Heart right ventricle (tissue), 16 donors: ENCODE results near the gene SOCS4. TPM values are rescaled to one million over a fixed set of nuclear protein-coding genes. Genes with fewer than 3 reads are reported as not detected.
A peak's percentile ranks its signal among the peaks of the same experiment; 100 is the strongest.
"Not testable (repeated sequence)": the region's sequence is repeated elsewhere in the genome, so short reads cannot be mapped to it uniquely, and the experiment has no call there.

Experiments used
- ATAC-seq, 8 donors: fragments of 200-7000 bp; cut with Tn5 transposase; one replicate each; pipeline ENCODE4 v1.9.1; 2020; ENCODE audit warnings: mild to moderate bottlenecking in 8 of 8, moderate library complexity in 8 of 8, moderate number of reproducible peaks in 1 of 8
- DNase-seq, 2 donors: peaks; one replicate each; pipeline ENCODE4 v3.0.0-alpha.2; 2020
- H3K27ac ChIP-seq, 10 donors: fragments of 200-600 bp; sonication (generic) in 2 of 10; one replicate each; pipeline versions ENCODE4 v1.5.0 to v1.8.0; 2020 to 2022; ENCODE audit warnings: mild to moderate bottlenecking in 3 of 10
- H3K27me3 ChIP-seq, 7 donors: fragments of 200-600 bp; one replicate each; pipeline ENCODE4 v1.8.0; 2021 to 2022; ENCODE audit warnings: mild to moderate bottlenecking in 2 of 7
- H3K36me3 ChIP-seq, 9 donors: fragments of 200-600 bp; sonication (generic) in 1 of 9; one replicate each; pipeline versions ENCODE4 v1.5.0 to v1.8.0; 2020 to 2022; ENCODE audit warnings: mild to moderate bottlenecking in 2 of 9
- H3K4me1 ChIP-seq, 9 donors: fragments of 200-600 bp; sonication (generic) in 1 of 9; one replicate each; pipeline versions ENCODE4 v1.5.0 to v1.8.0; 2020 to 2022; ENCODE audit warnings: mild to moderate bottlenecking in 4 of 9
- H3K4me3 ChIP-seq, 10 donors: fragments of 200-600 bp; sonication (generic) in 2 of 10; one replicate each; pipeline versions ENCODE4 v1.5.0 to v1.8.0; 2020 to 2022; ENCODE audit warnings: mild to moderate bottlenecking in 7 of 10, moderate library complexity in 2 of 10
- H3K9me3 ChIP-seq, 11 donors: fragments of 200-600 bp in 10 of 11; sonication (generic) in 2 of 11; one replicate each; pipeline versions ENCODE4 v1.5.0 to v1.8.0; 2013 to 2022; ENCODE audit warnings: mild to moderate bottlenecking in 2 of 11, control low read depth in 1 of 11, moderate library complexity in 1 of 11
- WGBS, 2 donors: extraction: QIAGEN DNeasy Blood & Tissue Kit; methylation state at CpG; one replicate each; pipeline ENCODE4 v1.1.7; 2013; ENCODE audit warnings: inconsistent platforms in 1 of 2; 5-methylcytosine and 5-hydroxymethylcytosine counted together
- intact Hi-C, 10 donors: fragments of 100-400 bp; cut with DNase I; formaldehyde crosslinking; loops; one replicate each; pipeline versions ENCODE4 v1.11.1 to v1.14.2; 2022
- polyA plus RNA-seq, 2 donors: library from polyadenylated mRNA; stranded (reverse); fragments of 200-250 nt; gene quantifications; one replicate each; pipeline ENCODE4 v1.2.3, GENCODE V29; 2013
- total RNA-seq, 10 donors: library from RNA; stranded (reverse); fragmentation: NEBNext Ultra II Directional in 3 of 10; extraction: Animal tissue kit (Norgen Biotek cat#: 25700) in 3 of 10; gene quantifications; one replicate each; pipeline versions ENCODE4 v1.2.1 to v1.2.4, GENCODE V29; 2021 to 2023
- TF ChIP-seq, protein P1 (sequence below), 9 donors: fragments of 200-600 bp; sonication (generic) in 2 of 9; IDR thresholded peaks; one replicate each; pipeline versions ENCODE4 v1.5.0 to v1.8.0; 2021 to 2022; ENCODE audit warnings: antibody characterized with exemption in 9 of 9, mild to moderate bottlenecking in 5 of 9, moderate library complexity in 1 of 9
- donor health status: Arrhythmogenic right ventricular cardiomyopathy.
- donor health status: ischemic (EF 13 %, LVEDD 7.1; RV severe dilation, severe dysfunction).
- donor health status: healthy with polysubstance abuse.
- donor health status: DM: no; HTN: yes; CAD: no.
- donor health status: DM: no; HTN: no; CAD: no.
- donor health status: ischemic (EF 25% LVEDD 6.9; RV normal size, moderate dysfunction).
- donor health status: ischemic (EF 25% LVEDD 5.7; RV mildly dilated, moderate dysfunction).
- donor health status: healthy.
- donor health status: DM: yes; HTN: yes; CAD: no.
- donor health status: Ischemic cardiomyopathy.
- donor health status: ischemic (EF 35%, LVEDD 5.7; RV mildly dilated, moderate dysfunction).
- donor health status: nonischemic (EF 11% LVEDD 7.7; RV severe dilation, severe dysfunction).
- donor health status: DM: yes; HTN: yes; CAD: no.
- donor health status: PGD.
- donor health status: ischemic (EF 29% LVEDD 5.4; RV normal size, mild dysfunction).
- donor health status: nonischemic (EF 23%, LVEDD 6.1; RV moderate dilation, normal function).

The SOCS4 gene
- total and polyA plus RNA-seq, 12 donors, result 4.7 to 24.2 (median 16.0) TPM

DNA sequence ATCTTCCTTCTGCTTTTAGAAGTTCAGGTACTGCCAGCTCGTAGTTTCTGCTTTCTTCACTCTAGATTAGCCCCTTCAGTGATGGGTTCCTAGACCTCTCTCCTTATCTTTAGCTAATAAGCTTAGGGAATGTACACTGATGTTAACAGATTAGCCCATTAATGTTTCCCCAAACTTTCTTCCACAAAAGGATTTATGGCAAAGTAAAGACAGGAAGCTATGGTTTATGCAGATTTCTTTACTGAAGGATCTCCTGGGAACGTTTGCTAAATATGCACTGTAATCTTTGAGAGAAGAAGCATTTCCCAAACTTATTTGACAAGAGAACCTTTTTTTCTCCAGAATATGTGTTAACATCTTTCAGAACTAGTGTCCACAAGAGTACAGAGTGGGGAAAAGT lies 4.2 kb downstream of the SOCS4 start:
- Histone ChIP-seq H3K27ac (peak overlapping the region in 3 of 10 donors; percentile 11 to 36 (median 32)), H3K36me3 (peaks cover 0 to 38% (median 5%) of the 10 kb centered on the region in 9 donors), H3K9me3 (no peaks in the 10 kb centered on the region), H3K27me3 (no peaks in the 10 kb centered on the region), H3K4me3 (no peak overlapping the region), H3K4me1 (peaks cover under 1 to 53% (median 38%) of the 10 kb centered on the region in 9 donors)
- ATAC-seq, result no peak
- DNase-seq, result no peak
- WGBS, 2 donors, result 30 to 41% methylated on average over 2 of the region's 2 CpGs
- intact Hi-C loops, result loop anchor here in 1 of 10 donors (2.0 kb wide), 1 partner anchor 18 kb away; no protein-coding TSS in a partner anchor
- TF ChIP-seq, protein P1, sequence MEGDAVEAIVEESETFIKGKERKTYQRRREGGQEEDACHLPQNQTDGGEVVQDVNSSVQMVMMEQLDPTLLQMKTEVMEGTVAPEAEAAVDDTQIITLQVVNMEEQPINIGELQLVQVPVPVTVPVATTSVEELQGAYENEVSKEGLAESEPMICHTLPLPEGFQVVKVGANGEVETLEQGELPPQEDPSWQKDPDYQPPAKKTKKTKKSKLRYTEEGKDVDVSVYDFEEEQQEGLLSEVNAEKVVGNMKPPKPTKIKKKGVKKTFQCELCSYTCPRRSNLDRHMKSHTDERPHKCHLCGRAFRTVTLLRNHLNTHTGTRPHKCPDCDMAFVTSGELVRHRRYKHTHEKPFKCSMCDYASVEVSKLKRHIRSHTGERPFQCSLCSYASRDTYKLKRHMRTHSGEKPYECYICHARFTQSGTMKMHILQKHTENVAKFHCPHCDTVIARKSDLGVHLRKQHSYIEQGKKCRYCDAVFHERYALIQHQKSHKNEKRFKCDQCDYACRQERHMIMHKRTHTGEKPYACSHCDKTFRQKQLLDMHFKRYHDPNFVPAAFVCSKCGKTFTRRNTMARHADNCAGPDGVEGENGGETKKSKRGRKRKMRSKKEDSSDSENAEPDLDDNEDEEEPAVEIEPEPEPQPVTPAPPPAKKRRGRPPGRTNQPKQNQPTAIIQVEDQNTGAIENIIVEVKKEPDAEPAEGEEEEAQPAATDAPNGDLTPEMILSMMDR (IDR thresholded peaks at IDR 0.05), result no peak

DNA sequence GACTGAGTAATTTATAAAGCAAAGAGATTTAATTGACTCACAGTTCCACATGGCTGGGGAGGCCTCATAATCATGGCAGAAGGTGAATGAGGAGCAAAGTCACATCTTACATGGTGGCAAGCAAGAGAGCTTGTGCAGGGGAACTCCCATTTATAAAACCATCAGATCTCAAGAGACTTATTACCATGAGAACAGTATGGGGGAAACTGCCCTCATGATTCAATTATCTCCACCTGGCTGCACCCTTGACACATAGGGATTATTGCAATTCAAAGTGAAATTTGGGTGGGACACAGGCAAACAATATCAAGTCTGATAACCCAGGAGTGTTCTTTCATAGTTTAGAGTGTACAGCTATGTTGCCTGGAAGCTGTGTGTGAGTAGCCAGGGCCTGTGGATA lies 11.0 kb downstream of the SOCS4 start:
- H3K4me3 ChIP-seq, H3K27me3 ChIP-seq, H3K4me1 ChIP-seq, H3K27ac ChIP-seq, ATAC-seq, DNase-seq, H3K9me3 ChIP-seq, intact Hi-C loops: not testable (repeated sequence)
- peaks cover 0 to 68% (median 5%) of the 10 kb centered on the region in 9 donors for H3K36me3 ChIP-seq

DNA sequence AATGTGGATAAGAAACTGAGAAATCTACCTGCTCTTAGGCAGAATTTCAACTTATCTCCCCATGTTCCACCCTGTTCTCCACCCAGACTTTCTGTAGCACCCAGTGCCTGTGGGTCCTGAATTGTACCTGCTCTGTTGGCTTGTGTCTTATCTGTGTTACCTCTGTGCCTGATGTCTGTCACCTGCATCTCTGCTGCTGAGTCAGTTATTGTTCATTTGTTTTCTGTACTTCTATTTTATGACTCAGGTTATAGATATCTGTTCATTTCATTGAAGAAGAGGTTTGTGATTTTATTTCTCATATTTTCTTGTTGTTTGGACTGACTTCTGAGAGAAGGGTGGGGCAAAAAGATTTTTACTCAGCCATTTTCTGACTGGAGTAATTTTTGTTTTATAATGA lies 11.7 kb downstream of the SOCS4 start:
- no peaks in the 10 kb centered on the region for H3K9me3 ChIP-seq
- TF ChIP-seq, protein P1 (IDR thresholded peaks at IDR 0.05), result no peak
- intact Hi-C loops, result no loop called here
- ATAC-seq, result no peak
- H3K27ac ChIP-seq, result no peak overlapping the region
- no peak overlapping the region for H3K4me3 ChIP-seq
- DNase-seq, result no peak
- no peaks in the 10 kb centered on the region for H3K27me3 ChIP-seq
- peaks cover 0 to 4% (median 0%) of the 10 kb centered on the region in 9 donors for H3K4me1 ChIP-seq
- peaks cover 0 to 73% (median 11%) of the 10 kb centered on the region in 9 donors for H3K36me3 ChIP-seq

DNA sequence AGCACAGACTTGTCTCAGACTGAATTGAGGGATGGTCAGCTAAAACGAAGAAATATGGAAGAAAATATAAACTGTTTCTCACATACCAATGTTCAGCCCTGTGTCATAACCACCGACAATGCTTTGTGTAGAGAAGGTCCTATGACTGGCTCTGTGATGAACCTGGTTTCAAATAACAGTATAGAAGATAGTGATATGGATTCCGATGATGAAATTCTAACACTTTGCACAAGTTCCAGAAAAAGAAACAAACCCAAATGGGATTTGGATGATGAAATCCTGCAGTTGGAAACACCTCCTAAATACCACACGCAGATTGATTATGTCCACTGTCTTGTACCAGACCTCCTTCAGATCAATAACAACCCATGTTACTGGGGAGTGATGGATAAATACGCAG lies 16.5 kb downstream of the SOCS4 start:
- 94% methylated on average over 5 of the region's 5 CpGs for WGBS, 2 donors
- Histone ChIP-seq H3K9me3 (no peaks in the 10 kb centered on the region), H3K4me1 (no peaks in the 10 kb centered on the region), H3K4me3 (no peak overlapping the region), H3K27me3 (no peaks in the 10 kb centered on the region), H3K27ac (no peak overlapping the region), H3K36me3 (peaks cover 0 to 47% (median 13%) of the 10 kb centered on the region in 9 donors)
- intact Hi-C loops, result no loop called here
- DNase-seq (no peak), ATAC-seq (no peak)
- TF ChIP-seq, protein P1 (IDR thresholded peaks at IDR 0.05), result no peak

DNA sequence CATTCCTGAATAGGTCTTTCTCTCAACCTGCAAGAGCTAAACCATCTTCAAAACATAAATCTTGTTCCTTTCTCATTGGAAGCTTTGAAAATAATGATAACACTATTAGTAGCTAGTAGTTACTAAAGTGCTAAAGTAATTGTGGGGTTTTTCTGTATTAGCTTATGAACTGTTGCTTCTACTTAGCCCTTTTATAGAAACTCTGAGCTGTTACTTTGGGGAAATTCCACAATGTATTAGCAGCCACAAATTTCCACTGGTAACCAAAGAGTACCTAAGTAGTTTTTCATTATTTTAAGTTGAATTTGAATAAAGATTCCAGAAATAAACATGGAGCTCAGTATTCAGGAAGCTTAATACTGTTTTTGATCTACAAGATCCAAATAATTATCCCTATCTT lies 18.1 kb downstream of the SOCS4 start:
- H3K4me1 ChIP-seq, result no peaks in the 10 kb centered on the region
- intact Hi-C loops, result no loop called here
- H3K27me3 ChIP-seq, result no peaks in the 10 kb centered on the region
- no peak overlapping the region for H3K27ac ChIP-seq
- no peak overlapping the region for H3K4me3 ChIP-seq
- TF ChIP-seq, protein P1 (IDR thresholded peaks at IDR 0.05), result no peak
- H3K36me3 ChIP-seq, result peaks cover 0 to 33% (median 13%) of the 10 kb centered on the region in 9 donors
- H3K9me3 ChIP-seq, result no peaks in the 10 kb centered on the region
- ATAC-seq (no peak), DNase-seq (no peak)
